Loucy (cell line): ENCODE data around the gene PGP.

Source experiments
- CTCF ChIP-seq: fragments of 200-600 bp; sonication (generic); conservative IDR thresholded peaks from 2 replicates; pipeline ENCODE4 v1.5.1; 2014; ENCODE audit warnings: mild to moderate bottlenecking, antibody characterized with exemption, low read length
- EZH2phosphoT487 ChIP-seq: fragments of 200-600 bp; IDR thresholded peaks from 2 replicates; pipeline ENCODE4 v1.6.1; 2018; ENCODE audit warnings: antibody characterized with exemption, mild to moderate bottlenecking, moderate library complexity, borderline replicate concordance

GRCh38 chr16:2174396-2175131 is 40.1 kb downstream of the PGP start:
- TF ChIP-seq CTCF (no peak), EZH2phosphoT487 (no peak)
